GM19452 (cell line): ENCODE results near the gene ZNF618.
"Not testable (repeated sequence)": the region's sequence is repeated elsewhere in the genome, so short reads cannot be mapped to it uniquely, and the experiment has no call there.

Source experiments
- ATAC-seq: cut with Tn5 transposase; IDR thresholded peaks from one replicate; pipeline ENCODE4 v1.9.1; 2021; ENCODE audit not compliant: unreplicated experiment

The ZNF618 gene

DNA sequence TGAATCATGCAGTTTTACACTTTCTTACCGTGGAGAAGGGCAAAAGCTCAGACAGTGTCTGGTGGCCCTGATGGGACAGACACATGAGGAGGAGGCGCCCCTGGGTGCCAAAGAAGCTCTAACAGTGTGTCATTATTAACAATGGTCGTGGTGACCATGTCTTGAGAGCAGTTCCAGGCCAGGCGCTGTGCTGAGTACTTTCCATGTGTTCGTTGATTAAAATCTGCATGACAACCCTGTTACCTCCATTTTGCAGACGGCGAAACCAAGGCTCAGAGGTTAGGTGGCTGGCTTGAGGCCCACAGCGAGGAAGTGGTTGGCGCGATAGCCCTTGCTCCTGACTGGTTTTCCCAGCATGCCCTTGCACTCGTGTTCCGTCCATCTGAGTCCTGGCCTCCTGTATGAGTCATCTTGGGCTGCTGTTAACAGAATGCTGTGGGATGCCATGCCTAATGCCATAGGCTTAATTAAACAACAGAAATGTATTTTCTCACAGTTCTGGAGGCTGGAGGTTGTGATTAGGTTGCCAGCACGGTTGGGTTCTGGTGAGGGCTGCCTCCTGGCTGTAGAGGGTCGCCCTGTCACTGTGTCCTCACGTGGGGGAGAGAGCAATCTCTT lies 110.0 kb downstream of the ZNF618 start:
- no peak for ATAC-seq

DNA sequence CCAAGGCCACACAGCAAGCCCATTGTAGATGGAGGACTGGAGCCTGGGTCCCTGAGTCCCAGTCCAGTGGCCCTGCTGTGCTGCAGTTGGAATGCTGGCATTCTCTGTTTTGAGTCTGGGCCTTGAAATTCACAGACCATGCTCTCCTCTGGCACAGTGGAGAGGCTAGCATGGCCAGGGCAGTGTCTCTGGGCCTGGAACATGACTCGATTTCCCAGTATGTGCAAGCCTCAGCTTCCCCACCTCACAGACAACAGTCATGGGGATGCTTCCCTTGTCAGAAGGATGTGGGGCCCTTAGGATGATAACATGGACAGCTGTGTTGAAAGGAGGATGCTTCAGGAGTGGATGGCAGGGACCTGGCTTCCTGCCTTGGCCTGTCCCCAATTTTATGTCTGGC lies 110.8 kb downstream of the ZNF618 start:
- ATAC-seq, result no peak

DNA sequence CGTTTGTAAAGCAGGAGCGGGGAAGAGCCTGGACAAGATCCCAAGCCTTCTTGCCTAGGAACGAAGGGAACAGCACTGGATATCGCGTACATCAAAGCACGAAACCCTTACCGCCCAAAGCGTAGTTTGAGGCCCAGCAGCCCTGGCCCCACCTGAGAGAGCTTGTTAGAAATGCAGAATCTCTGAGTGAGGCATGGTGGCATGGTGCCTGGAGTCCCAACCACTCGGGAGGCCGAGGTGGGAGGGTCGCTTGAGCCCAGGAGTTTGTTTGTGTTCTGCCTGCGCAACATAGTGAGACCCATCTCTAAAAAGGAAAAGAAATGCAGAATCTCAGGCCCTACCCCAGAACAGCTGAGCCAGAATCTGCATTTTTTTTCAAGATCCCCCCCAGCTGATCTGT lies 111.4 kb downstream of the ZNF618 start:
- no peak for ATAC-seq

- ATAC-seq, result no peak
Measured at GRCh38 chr9:113988385-113989016, 112.4 kb downstream of the ZNF618 start.

DNA sequence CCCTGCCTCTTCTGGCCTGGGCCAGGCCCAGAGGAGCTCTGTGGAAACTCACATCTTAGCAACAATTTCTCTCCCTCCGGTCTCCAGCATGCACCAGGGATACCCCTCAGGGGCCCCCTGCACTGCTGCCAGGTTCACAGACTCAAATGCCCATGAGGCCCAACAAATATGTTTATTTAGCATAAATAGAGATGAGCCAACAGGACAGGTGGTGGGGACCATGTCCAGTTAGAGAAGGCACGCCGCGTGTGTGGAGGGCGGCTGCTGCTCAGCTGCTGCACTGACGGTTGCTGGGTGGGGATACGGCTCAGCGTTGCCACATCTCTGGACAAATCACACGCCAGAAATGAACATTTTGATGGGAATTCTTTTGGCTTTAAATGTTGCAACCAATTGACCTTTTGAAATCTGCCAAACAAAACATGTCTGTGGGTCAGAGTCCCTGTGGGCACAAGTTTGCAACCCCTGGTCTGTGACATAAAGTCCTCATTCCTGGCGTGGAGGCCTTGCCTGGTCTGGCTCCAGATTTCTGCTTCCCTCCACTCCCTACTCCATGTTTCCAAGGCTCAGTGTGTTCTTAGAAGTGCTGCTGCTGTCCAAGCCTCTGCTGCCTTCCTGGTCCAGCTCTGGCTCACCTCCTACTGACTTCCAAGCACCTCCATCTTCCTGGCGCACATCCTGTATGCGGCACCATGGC lies 113.1 kb downstream of the ZNF618 start:
- ATAC-seq, result no peak

DNA sequence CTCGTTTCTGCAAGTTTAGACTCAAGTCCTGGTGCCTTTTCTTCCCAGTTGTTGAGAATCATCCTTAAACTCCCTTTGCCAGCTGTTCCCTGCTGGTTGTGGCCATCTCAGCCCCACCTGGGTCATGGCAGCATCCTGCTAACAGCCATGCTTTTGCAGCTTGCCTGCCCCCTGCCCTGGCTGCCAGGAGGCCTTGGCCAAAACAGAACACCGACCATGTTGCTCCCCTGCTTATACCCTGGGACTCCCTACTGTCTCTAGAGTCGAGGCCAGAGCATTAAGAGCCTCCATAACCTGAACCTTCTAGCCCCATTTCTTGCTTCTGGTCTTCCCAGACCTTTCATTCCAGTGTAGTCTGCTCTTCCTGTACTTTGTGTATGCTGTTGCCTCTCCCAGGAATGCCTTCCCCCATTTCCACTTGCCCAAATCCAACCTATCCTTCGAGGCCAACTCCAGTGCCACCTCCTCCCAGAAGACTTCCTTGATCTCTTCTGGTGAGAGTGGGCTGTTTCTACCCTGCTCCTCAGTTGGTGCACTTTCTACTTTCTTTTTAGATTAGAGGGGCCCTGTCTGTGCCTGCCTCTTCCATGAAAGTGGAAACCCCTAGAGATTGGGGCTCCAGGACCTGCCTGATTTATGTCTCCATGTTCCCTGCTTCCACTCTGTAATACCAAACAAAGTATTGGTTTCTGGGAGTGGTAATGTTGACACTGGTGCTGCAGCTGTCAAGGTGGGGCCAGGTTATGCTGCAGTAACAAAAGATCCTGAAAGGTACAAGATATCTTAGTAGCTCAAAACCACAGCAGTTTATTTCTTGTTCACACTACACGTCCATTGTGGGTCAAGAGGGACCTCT lies 113.8 kb downstream of the ZNF618 start:
- no peak for ATAC-seq

GRCh38 chr9:113990570-113990907 lies 114.4 kb downstream of the ZNF618 start:
- no peak for ATAC-seq

GRCh38 chr9:113990975-113991471 lies 114.9 kb downstream of the ZNF618 start:
- no peak for ATAC-seq

DNA sequence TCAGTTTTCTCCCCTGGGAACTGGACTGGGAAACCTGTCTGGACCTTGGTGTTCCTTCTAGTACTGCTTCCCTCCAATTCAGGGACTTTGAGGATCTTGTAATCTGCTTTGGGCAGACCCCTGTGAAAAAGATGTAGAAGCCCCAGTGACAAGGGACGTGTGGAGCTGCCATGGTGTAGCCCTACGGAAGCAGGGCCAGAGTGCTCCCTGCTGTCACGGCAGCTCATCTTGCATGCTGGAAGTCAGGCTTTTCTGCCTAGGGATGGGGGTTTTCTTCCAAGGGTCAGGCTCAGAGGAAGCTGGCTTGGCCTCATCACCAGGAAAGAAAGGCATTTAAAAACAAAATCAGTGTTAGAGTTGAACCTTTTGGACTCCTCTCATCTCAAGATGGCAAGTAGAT lies 115.6 kb downstream of the ZNF618 start:
- no peak for ATAC-seq

DNA sequence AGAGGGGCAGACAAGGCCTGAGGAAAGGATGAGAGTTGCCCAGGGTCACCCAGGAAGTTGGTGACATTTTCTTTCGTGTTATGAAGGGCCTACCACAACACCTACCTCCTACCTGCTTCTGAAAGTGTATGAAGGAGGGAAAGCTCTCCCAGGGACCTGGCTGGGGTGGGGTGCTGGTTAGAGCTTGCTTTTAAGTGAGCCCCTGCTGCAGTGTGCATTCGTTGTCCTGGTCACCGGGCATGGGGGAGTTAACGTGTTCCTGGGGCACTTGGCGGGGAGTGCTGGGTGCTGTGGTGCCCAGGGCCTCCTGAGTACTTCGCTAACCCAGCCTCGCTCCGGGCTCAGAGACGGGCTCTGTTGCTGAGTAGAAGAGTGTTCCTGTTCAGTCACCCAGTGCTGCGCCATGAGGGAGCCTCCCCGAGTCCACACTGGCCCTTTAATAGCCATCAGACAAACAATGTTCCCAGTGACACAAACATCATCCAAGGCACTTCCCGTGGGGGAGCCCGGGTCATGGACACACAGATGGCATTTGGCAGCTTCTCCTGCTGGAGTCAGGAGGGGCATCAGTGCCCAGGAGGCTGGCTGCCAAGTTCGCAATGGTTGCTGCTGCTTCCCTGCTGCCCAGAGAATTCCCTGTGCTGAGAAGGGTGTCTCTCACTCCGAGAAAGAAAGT lies 116.3 kb downstream of the ZNF618 start:
- no peak for ATAC-seq

DNA sequence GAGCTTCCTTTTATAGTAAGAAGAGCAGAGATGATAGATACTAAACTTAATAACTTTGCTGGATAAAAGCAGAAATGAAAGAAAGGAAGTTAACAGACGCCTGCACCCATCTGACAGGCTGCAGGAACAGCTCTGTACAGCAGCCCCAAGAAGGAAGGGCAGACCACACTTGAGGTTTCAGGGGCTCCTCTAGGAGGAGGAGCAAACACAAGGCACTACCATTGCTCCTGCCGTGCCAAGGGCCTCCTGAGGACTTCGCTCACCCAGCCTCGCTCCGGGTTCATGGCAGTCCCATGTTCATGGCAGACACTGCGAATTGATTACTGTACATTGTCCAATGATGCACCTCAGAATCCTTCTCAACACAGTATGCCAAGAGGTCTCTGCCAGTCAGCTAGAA lies 116.9 kb downstream of the ZNF618 start:
- no peak for ATAC-seq

GRCh38 chr9:113993838-113994540 lies 117.9 kb downstream of the ZNF618 start:
- no peak for ATAC-seq

DNA sequence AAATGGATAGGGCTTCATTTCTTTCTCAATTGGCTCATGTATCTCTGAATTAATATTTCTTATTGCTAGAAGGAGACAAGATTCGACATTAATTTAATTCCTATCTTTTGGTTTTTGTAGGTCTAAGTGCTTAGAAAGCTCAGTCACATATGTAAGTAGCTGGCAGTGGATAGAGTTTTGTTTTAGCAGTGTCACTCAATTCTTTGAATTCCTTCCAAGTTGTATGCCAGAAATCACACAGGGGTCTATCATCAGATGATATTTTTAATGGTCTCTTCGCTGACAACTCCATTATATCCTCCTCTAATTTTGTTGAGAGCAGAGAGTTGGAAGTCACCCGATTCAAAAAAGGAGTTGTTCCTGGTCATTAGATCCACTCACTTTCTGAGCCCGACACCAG lies 119.3 kb downstream of the ZNF618 start:
- no peak for ATAC-seq

DNA sequence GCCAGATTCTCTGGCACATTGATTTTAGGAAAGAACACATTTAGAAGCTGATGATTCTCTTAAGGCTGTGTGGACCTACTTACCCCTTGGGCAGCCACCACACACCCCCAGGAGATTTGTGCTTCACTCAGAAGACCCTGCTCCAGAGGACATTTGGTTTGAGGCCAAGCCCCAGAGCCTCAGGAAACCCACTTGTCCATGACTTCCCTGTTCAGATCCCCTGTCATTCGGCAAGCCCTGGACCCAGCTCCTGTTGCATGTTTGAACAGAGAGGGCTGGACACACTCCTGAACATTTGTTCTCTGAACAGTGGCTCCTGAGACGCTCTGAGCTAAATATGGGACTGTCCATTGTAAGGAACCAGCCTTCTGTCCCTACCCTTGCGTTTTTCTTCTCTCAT lies 119.9 kb downstream of the ZNF618 start:
- no peak for ATAC-seq

DNA sequence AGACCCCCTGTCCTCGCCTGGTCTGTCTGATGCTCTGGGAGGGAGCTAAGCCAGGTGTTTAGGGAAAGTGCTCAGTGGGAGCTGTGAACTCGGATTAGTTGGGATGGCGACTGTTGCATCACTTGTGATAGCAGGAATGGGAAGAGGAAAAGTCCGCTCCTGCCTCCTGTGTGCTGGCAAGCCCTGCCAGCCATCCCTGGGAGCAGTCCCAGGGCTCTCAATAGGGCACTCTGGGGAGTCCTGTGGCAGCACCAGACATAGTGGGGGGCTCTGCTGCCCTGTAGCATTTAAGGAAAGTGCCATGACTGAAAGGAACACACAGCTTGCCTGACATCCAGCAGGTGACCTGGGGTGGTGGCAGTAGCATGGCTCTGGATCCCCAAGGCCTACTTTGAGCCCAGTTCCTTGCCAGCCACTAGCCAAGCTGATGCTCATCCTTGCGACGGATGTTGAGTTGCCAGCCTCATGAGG lies 120.5 kb downstream of the ZNF618 start:
- ATAC-seq, result no peak

DNA sequence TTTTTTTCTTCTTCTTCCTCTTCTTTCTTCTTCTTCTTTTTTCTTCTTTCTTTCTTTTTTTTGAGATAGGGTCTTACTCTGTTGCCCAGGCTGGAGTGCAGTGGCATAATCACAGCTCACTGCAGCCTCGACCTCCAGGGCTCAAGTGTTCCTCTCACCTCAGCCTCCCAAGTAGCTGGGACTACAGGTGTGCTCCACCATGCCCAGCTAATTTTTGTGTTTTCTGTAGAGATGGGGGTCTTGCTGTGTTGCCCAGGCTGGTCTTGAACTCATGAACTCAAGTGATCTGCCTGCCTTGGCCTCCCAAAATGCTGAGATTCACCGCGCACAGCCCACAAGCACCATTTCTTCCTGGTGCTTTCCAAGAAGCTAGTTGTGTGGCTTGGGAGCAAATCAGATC lies 121.0 kb downstream of the ZNF618 start:
- ATAC-seq, result not testable (repeated sequence)

DNA sequence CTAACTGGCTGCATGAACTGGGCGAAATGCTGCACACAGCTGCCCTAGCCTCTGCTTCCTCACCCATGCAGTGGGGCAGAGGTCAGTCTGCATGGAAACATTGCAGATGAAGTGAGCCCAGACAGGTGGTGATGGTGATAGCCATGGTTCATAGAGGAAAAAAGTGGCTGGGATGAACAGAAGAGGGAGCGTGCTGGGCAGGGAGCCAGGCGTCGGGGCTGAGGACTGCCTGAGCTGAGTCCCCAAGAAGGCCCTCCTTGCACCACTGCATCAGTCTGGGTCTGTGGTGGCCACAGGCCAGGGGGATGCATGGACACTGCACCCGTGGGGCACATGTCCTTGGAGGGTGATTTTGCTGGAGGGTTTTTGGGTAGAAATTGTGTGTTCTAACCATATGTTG lies 121.5 kb downstream of the ZNF618 start:
- no peak for ATAC-seq

GRCh38 chr9:113998114-113998513 lies 122.0 kb downstream of the ZNF618 start:
- ATAC-seq, result no peak

DNA sequence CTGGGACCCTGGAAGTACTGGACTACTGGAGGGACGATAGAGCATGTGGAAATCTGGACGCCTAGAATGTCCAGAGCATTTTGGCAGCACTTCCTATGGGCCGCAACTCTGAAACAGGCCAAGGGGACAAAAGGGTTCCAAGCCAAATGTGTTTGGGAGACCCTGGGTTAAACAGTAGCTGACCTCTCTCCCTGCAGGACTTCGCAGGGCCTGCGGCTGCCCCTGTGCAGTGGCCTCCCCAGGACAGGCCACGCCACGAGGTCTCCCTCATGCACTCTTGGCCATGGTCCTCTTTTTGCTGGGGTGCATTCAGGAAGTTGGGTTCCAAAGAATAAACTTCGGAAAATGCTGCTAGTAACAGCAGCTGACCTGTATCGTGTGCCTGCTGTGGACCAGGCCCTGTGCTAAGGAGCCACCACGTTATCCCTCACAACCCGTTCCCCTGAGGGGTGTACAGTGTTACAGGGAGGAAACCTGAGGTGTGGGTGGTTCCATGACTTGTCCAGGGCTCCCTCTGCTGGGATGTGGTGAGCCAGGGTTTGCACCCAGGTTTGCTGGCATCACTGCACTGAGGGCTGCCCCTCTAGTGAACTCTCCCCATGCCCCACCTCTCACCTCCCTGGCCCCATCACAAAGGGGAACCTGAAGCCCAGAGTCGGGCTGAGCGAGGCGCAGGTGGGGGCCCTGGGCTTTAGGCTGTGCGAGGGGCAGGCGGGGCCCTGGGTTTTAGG lies 122.6 kb downstream of the ZNF618 start:
- no peak for ATAC-seq
